Stimulated activated CD8-positive, alpha-beta memory T cell treated with anti-CD3 and anti-CD28 coated beads, Interleukin-12 subunit alpha, Interleukin-12 subunit beta, amount 100 ng/mL, for 4 hours (primary cell): ENCODE results near the gene CHAD.
"Not testable (repeated sequence)": the region's sequence is repeated elsewhere in the genome, so short reads cannot be mapped to it uniquely, and the experiment has no call there.

Experiments
- DNase-seq: peaks from one replicate; pipeline ENCODE4 v3.0.0-alpha.2; 2020; ENCODE audit warnings: low read depth

CHAD gene

DNA sequence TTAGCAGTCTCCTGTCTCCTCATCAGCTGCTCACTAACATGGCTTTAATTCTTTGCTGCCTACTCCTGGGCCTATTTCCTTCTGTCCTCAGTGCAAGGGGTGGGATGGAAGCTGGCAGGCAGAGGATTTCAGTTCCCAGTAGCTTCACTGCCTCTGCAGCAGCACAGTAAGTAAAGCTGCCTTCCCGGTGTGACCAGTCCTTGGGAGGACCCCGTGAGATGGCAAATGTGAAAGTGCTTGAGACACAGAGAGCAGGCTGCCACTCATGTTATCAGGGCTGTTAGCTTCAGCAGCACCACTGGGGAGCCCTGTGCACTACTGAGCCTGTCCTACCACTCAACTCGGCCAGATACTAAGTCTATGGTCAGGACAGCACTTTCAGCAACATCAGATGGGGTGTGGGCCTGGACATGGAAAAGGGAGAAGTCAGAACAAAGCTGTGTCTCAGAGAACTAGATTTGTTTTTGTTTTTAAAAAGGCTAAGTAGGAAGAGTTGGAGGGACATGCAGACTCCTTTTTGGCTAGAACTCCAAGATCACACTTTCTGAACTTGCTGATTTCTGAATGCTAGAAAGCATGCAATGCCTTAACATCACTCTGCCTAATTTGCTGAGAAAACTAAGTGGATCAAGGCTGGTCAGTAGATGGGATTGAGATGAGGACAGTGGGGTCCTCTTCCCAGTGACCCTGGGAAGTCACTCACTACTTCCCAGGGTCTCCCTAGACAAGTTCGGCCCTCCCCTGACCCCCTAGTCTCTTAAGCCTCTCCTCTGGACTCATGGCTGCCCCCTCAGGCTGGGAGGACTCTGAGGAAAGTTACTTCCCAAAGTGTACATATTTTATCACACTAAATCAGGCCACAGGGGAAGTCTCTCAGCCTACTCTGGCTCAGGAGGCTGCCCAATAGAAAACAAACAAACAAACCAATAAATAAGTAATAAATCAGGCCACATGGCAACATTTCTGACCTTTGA lies 41.6 kb downstream of the CHAD start:
- no peak for DNase-seq

DNA sequence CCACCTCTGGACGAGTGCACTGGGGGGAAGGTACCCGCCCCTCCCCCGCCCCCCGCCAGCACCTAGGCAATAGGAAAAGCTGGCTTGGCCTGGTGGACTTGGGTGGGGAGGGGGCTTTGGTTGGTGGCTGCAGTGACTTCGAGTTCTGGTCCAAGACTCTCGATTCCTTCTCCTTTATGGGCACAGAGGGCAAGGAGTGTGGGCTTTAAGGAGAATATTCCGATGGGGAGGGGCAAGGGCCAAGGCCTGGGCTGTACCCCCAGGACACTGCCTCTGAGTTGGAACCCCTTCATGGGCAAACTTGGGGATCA lies 42.3 kb downstream of the CHAD start:
- no peak for DNase-seq

GRCh38 chr17:50425682-50426471 lies 42.8 kb downstream of the CHAD start, which contains the start of gene ACSF2:
ACSF2 (plus strand) TSS chr17:50426218; CDS start chr17:50426262, 44 bp downstream.
- peak; percentile 37 for DNase-seq

GRCh38 chr17:50424996-50425681 lies 43.5 kb downstream of the CHAD start:
- no peak for DNase-seq

DNA sequence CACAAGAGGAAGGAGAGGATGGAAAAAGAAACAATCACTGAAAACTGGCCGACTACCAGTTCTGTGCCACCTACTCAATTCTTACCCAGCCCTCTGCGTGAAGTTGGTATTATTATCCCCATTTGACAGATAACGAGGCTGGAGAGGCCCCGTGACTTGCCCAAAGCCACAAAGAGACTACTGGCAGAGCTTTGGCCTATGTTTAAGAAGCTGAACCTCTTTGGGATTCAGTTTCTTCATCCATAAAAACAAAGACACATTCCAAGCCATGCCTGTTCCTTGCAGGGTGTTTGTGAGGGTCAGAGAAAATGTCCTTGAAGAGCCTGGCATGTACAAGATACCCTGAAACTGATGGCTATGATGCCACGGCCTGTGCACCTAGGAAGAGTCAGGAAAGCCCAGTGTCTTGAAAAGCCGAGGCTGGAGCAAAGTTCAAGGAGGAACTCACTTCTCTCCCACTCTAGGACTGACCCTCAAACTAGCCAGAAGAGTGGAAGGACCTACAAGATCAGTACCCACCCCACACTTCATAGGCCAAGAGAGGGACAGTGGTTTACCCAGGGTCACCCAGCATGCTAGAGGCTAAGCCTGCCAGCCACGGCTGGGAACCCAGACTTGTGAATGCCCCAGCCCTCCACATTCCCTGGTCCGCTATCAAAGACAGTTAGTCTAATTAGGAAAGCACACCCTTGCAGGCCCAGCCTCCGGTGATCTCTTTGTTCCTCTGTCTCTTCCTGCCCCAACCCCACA lies 44.3 kb downstream of the CHAD start:
- no peak for DNase-seq

DNA sequence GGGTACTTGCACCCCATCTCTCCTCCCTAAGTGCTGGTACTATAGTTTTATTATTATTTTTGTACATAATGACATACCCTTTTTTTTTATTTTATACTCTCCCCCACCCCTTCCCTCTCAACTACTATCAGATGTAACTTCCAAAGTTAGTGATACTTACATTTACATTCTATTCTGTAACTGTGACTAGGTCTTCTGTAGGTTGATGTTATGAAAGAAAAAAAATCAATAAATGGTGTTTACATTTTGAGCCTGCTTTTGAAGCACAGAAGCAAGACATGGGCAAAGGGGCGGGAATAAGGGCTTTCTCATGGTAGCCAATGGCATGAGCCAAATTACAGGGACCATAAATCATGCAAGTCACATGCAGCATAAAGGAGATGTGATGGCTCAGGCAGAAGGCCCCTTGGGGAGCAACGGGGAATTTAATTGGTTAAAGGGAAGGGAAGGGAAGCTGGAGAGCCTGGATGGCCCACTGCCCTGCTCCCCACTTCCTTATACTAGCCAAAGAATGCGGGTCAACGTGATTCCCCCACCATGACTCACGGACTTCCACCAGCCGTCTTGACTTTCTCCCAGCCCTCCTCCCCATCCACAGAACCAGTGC lies 45.0 kb downstream of the CHAD start:
- no peak for DNase-seq

- DNase-seq: no peak
These were observed 45.9 kb downstream of the CHAD start for GRCh38 chr17:50422738-50423137.

- no peak for DNase-seq
These were observed 47.2 kb downstream of the CHAD start for GRCh38 chr17:50421308-50422051.

GRCh38 chr17:50420419-50421112 lies 48.1 kb downstream of the CHAD start:
- DNase-seq: no peak

- DNase-seq: not testable (repeated sequence)
These were observed 49.1 kb downstream of the CHAD start for GRCh38 chr17:50419577-50419976.

DNA sequence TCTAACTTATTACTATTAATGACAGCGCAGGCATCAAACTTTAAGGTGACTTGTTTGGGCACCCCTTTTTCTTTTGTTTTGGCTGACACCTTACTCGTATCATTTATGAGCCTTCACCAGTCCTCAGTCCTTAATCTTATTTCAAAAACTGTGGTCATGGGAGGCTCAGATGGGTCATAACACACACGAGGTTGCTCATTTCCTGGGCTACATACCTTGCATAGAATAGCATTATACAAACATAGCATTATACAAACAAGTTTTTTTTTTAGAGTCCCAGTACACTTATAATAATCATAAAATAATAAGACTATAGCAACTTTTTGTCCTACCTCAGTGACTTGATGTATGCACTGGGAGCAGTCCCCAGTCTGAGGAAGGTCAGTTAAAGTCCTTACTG lies 53.9 kb downstream of the CHAD start:
- DNase-seq: no peak
